HG02763 (cell line): ENCODE results near the gene RAPGEF4.
A peak's percentile ranks its signal among the peaks of the same experiment; 100 is the strongest.

Source experiments
- ATAC-seq: cut with Tn5 transposase; IDR thresholded peaks from one replicate; pipeline ENCODE4 v1.9.1; 2021; ENCODE audit warnings: mild to moderate bottlenecking, moderate library complexity; ENCODE audit not compliant: unreplicated experiment

Gene RAPGEF4

GRCh38 chr2:173053043-173053699 lies 317.5 kb downstream of the RAPGEF4 start:
- ATAC-seq, result no peak

- ATAC-seq, result no peak
Measured at GRCh38 chr2:173054466-173054865, 318.8 kb downstream of the RAPGEF4 start.

- ATAC-seq, result no peak
Measured at GRCh38 chr2:173056705-173057364, 321.2 kb downstream of the RAPGEF4 start.

- ATAC-seq, result no peak
Measured at GRCh38 chr2:173058097-173058496, 322.5 kb downstream of the RAPGEF4 start.

DNA sequence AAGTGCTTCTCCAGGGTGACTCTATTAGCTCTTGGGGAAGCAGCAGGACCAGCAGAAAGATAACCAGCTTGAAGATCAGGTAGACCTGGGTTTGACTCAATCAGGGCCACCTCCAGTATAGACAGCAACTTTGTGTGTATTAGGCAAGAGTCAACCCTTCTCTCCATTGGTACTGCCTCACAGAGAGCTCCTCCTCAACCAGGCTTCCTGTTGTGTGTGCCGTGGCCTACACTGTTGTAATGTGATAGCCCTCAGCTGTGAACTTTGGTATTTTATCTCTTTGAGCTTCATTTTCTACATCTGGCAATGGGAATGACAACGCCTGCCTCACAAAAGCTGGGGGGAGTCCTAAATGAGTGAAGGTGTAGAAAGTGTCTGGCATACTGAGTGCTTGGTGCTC lies 323.0 kb downstream of the RAPGEF4 start:
- ATAC-seq, result no peak

DNA sequence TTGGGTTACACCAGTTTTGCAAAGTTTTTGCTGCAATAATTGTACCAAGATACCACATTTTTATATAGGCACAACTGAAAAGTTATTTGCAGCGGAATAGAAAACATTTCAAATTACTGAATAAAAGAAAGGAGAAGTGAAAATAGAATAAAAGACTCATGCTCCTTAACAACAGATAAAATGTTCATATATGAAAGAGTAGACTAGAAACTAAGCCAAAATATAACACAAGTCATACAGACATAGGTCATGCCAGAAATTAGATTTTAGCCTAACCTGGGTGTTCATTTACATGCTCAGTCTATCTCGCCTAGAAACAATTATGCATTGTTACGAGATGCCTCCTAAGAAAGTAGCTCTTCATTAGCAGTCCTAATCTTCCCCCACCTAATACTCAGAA lies 323.6 kb downstream of the RAPGEF4 start:
- ATAC-seq, result no peak

GRCh38 chr2:173059971-173060461 lies 324.4 kb downstream of the RAPGEF4 start:
- ATAC-seq, result no peak

- ATAC-seq, result no peak
Measured at GRCh38 chr2:173062801-173063200, 327.2 kb downstream of the RAPGEF4 start.

DNA sequence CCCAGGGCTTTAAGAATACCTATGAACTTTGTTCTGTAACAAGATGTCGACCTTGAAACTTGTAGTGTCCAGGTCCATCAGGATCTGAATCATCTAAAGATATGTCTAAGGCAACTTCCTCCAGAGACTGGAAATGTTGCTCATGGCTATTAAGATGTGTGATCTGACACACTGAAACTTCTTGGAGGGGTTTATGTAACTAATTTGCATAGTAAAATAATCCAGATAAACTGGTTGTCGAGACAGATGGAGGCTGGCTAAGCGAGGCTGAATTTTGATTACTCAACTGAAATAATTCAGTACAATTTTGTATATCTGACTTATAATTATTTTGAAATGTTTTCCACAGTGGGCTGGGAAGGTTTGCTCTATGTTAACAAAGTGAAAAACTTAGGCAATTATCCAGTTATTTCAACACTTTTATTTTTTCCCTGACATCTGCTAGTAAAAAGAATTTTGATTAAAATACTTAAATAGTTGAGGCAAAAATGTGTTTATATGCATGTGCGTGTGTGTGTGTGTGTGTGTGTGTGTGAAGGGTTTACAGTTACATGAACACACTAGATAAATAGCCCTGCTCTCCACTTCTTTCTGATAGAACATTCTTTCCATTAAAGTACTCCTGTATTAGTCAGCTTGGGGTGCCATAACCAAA lies 328.6 kb downstream of the RAPGEF4 start:
- no peak for ATAC-seq

DNA sequence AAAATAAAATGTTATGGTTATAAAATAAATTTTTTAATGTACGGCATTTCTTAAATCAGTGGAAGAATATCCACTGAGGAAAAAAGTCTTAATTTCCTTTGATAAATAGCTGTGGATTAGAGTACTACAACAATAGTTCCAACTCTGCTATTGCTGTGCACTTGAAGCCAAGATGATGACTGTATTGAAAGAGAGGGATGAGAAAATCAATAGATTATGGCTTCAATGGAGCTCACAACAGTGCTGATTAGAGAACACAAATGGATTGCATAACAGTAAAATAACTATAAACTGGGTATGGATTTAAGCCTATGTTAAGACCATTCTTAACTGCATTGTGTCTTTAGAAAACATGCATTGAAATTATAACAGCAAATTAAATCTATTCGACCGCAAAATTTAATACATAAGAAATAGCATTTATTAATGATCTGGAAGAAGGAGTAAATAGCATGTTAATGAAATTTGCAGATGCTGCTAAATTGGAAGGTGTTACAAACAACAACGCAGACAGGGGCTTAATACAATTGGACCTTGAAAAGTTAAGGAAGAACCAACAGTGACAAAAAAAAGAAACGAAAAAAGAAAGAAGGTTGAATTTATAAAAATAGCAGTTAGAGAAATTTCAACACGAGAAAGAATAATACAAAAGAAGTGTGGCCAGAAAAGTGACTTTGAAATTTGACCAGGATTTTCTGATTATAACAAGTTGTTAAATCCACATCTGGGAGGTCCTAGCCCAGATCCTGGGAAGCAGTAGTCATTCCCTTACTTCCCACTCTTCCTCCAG lies 331.4 kb downstream of the RAPGEF4 start:
- ATAC-seq, result no peak

DNA sequence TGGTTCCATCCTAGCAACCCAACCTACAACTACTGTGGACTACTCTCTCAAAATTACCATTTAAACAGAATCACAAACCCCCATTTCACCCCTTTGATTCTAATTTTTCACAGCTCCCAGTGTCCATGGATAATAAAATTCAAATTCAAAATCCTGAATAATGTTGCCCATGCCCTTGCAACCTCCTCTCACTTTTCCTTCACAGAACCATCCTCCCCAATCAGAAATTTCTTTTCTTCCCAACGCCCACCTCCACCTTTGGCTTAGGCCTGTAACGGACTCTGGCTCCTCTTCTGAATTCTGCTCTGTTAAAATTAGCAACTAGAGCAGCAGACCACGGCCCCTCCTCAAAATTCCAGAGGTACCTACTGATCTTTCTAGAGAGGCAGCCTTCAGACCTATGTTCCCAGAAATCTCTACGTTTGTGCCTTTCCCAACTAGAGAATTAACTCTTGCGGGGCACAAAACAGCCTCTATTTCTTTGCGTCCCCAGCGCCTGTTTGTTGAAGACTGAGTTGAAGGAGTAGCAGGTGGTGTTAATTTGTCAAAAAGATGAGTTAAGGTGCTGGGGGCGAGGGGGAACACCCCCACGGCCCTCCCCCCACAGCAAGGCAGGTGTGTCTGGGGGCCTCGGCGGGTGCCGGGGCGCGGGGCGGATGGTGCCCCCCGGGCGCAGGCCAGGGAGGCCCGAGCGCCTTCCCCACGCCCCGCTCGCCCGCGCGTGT lies 339.6 kb downstream of the RAPGEF4 start:
- no peak for ATAC-seq

DNA sequence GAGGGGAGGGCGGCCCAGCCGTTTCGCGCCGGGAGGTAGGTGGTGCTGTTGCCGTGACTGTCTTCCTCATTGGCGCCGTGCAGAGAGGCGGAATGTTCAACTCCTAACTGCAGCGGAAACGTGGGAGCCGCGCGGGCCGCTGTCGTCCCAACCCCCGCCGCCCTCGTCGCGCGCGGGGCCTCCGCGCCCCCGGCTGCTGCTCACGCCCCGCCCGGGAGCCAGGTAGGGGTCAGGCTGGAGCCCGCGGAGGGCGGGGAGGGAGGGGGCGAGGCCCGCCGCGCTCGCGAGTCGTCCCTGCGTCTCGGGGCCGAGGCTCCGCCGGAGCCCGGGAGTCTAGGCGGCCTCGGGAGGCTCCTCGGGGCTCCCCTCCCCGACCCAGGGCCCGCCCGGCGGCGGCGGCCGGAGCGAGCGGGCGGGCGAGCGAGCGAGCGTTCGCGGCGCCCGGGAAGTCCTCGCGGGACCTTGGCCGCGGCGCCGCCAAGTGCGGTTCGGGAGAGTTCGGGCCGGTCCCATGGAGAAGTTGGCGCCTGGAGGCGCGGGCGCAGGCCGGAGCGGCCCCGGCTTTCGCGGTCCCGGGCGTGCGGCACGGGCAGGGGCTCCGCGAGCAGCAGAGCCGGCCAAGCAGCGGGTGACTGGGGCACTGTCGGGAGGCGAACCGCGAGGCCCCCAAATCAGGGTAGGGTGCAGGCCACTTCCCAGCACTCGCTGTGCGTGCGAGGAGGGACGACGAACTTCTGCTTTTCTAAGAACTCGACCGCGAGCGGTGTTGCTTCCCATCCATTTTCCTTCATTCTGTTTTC lies 340.3 kb downstream of the RAPGEF4 start, which contains the start of gene MAP3K20:
Gene MAP3K20 (plus strand): TSS at position 66 of the 800 bp plus-strand sequence. CDS start 15,186 bp downstream, outside the sequence.
- ATAC-seq, result peak; percentile 73

GRCh38 chr2:173076581-173077345 lies 341.1 kb downstream of the RAPGEF4 start:
- ATAC-seq, result peak; percentile 23

DNA sequence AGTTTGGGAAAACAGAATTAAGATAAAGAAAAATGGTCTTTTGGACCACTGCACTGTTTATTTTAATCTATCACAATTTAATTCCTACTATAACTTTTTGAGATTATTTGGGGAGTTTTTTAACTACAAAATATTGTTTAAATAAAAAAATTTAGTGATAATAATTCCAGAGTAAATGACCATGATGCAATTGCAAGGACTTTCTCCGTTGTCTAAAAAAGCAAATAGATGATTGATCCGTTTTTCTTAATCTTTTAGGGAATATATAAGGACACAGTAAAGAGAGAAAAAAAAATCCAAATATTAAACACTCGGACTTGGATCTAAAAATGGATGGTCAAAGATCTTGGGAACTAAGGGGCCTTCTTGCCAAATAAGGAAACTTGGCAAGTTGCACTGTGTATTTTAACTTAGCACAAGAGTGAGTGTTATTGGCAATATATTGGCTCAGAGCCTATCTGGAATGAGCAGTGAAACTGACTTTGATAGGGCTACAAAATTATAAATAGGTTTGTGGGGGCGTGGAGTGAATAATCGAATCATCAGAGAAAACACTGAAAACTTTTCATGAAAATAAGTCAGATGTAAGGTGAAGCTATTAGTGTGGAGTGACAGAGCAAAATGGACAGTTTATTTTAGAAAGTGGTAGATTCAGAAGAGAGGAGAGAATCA lies 342.0 kb downstream of the RAPGEF4 start:
- ATAC-seq, result no peak

- no peak for ATAC-seq
Measured at GRCh38 chr2:173079141-173079540, 343.5 kb downstream of the RAPGEF4 start.

DNA sequence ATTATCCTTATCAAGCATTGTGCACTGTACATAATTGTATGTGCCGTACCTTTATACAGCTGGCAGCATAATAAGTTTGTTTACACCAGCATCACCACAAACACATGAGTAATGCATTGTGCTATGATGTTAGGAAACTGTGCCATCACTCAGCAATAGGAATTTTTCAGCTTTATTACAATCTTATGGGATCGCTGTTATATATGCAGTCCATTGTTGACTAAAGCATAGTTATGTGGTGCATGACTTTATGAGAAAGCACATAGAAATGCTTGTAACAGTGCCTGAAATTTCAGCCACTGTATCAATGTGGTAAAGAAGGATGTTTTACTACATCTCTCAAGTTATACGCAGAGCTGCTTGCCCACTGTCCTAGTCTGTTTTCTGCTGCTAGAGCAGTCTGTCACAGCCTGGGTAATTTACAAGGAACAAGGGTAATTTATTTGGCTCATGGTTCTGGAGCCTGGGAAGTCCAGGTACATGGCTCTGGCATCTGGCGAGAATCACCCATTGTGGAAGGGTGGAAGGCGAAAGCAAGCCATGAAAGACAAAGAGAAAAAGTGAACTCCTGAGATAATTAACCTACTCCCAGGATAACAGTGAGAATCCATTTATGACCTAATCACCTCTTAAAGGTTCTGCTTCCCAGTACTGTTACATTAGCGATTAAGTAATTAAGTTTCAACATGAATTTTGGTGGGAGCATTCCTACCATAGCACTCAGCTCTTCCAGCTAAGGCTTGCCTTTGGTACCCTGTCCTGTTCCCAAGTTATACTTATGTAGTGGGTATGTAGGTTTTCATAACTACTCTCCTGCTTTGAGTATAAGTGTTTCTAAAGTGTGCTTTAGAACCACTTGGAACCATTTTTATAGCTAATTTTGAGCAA lies 344.6 kb downstream of the RAPGEF4 start:
- no peak for ATAC-seq

GRCh38 chr2:173086518-173087213 lies 351.0 kb downstream of the RAPGEF4 start:
- no peak for ATAC-seq
